Activated CD8-positive, alpha-beta memory T cell treated with anti-CD3 and anti-CD28 coated beads, Interleukin-2, amount 50 U/mL, for 24 hours (primary cell): ENCODE results near the gene OR7A5.
"Not testable (repeated sequence)": the region's sequence is repeated elsewhere in the genome, so short reads cannot be mapped to it uniquely, and the experiment has no call there.

Source experiments
- DNase-seq: peaks from one replicate; pipeline ENCODE4 v3.0.0-alpha.2; 2020; ENCODE audit errors: extremely low read depth

The OR7A5 gene

DNA sequence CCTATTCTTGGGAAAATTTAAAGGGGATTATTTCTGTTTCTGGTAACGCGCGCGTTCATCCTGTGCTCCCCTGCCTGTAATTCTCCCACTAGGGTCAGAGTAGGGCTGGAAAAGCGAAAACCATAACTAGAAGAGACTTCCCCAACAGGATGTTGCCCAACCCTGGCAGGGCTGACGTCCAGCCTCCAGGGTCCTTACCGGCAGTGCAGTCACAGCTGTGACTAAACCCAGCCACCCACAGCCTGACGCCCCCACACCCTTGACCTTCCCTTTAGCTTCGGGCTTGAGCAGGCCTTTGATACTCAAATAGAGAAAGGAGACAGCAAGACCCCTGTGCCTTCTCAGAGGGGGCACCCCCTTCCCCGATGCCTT lies 50.3 kb downstream of the OR7A5 start:
- DNase-seq: not testable (repeated sequence)

DNA sequence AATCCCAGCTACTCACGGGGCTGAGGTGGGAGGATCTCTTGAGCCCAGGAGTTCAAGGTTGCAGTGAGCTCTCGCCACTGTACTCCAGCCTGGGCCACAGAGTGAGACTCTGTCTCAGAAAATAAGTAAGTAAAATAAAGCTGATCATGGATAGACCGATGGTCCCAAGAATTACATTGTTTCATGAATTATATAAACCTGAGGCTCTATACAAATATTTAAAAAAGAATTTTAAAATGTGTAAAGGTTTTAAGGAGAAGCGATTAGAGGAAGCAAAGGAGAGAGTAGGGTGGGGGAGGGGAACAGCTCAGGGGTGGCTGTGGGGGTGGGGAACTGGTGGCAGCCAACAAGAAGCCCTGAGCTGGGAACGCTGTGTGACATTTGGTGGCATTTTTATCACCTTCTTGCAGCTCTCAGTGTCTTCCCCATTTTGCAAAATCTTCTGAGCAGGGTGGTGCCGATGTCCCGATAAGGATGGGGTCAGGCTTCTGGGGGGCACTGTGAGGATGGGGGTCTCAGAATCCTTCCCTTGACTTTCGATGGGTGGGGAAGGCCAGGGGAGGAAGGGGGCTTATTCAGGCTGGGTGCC lies 51.5 kb downstream of the OR7A5 start:
- DNase-seq: not testable (repeated sequence)

DNA sequence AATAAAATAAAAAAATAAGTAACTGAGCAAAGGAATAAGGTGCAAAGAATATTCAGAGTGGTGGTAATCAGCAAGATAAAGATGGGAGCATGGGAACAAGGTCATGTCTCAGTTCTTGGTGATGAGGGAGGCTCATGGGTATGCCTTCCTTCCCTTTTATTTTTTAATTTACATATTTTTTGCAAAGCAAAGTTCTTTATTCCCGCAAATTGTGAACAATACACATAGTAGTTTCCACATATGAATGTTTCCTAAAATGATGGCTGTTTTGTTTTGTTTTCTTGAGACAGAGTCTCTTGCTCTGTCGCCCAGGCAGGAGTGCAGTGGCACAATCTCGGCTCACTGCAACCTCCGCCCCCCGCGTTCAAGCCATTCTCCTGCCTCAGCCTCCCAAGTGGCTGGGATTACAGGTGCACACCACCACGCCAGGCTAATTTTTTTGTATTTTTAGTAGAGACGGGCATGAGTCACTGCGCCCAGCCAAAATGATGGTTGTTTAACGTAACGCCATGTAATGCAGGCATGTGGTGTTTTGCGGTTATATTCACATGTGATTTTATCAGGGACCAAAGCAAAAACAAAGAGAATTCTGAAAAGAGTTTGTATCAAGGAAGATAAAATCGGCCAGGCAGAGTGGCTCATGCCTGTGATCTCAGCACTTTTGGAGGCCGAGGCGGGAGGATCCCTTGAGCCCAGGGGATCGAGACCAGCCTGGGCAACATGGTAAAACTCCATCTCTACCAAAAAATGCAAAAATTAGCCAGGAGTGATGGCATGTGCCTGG lies 52.2 kb downstream of the OR7A5 start:
- DNase-seq: no peak

DNA sequence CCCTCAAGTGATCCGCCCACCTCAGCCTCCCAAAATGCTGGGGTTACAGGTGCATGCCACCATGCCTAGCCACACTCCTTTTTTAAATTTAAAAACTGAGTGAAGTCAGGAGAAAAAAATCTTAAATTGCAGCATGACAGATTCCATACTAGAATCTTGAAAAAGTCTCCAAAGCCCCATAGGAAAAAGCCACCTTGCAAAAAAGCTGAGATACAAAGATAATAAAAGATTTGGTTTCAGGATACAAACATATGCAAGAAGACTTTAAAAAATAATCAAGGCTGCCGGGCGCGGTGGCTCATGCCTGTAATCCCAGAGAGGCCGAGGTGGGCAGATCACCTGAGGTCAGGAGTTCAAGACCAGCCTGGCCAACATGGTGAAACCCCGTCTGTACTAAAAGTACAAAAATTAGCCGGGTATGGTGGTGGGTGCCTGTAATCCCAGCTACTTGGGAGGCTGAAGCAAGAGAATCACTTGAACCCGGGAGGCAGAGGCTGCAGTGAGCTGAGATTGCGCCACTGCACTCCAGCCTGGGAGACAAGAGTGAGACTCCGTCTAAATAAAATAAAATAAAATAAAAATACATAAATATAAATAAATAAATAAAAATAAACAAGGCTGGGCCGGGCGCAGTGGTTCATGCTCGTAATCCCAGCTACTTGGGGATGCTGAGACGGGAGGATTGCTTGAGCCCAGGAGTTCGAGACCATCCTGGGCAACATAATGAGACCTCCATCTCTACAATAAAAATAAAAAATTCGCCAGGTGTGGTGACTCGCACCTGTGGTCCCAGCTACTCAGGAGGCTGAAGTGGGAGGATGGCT lies 53.1 kb downstream of the OR7A5 start:
- DNase-seq: not testable (repeated sequence)

DNA sequence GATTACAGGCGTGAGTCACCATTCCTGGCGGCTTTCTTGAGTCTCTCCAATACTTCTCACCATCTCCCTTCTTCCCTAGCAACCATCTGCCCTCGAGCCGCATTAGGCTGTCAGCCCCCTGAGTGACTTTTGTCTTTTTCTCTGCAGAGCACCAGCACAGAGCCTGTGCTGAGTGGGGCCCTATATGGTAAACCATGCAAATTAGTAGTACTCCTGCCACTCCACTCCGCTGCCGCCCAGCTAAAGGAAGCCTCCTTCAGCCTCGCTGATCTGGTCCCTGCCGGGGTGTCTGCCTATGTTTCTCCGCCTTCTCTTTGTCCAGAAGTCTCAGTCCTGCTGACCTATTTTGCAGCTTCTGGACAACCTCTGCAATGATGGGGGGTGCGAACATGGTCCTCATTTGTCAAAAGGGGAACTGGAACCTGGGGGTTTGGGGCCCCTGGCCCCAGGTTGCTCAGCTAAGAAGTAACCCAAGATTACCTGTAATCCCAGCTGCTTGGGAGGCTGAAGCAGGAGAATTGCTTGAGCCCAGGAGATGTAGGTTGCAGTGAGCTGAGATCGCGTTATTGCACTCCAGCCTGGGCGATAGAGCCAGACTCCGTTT lies 54.3 kb downstream of the OR7A5 start:
- not testable (repeated sequence) for DNase-seq

DNA sequence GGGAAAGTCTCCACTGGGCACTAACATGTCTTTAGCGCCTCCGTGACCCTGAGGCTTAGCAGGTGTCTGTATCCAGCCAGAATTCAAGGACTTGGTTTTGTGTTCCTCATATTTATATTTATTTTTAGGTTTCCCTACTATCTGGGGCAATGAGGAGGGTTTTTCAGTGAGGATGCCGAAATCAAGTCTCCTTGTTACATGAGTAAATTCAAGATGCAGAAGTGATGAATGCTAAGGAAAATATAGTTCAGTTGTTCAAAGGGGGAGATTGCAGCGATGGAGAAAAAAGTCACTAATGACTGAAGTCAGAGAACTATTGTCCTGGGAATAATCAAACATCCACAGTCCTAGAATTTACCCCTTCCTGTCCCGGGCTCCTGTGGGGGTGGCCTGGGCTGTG lies 55.8 kb downstream of the OR7A5 start:
- no peak for DNase-seq

DNA sequence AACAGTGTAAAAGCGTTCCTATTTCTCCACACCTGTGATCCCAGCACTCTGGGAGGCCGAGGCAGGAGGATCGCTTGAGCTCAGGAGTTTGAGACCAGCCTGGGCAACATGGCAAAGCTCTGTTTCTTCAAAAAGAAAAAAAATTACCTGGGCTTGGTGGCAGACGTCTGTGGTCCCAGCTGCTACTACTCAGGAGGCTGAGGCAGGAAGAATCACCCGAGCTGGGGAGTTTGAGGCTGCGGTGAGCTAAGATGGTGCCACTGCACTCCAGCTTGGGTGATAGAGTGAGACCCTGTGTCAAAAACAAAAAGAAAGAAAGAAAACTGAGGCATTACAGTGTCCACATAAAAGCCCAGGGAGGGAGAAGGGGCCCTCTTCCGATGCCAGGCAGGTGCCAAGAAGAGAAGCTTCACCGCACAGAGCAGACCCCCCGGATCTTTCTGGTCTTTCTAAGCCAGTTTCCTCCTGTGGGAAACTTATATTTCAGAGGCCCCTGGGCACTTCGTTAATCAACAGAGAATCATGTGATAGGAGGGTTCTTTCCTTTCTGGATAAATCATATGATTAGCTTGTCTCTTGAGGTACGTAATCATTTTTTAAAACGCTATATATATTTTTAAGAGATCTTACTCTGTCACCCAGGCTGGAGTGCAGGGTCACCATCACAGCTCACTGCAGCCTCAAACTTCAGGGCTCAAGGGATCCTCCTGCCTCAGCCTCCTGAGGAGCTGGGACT lies 56.7 kb downstream of the OR7A5 start, which contains the start of gene ADGRE2:
Gene ADGRE2 (minus strand): TSS at position 451 of the 736 bp plus-strand sequence. CDS start 1,804 bp downstream, outside the sequence.
- not testable (repeated sequence) for DNase-seq

DNA sequence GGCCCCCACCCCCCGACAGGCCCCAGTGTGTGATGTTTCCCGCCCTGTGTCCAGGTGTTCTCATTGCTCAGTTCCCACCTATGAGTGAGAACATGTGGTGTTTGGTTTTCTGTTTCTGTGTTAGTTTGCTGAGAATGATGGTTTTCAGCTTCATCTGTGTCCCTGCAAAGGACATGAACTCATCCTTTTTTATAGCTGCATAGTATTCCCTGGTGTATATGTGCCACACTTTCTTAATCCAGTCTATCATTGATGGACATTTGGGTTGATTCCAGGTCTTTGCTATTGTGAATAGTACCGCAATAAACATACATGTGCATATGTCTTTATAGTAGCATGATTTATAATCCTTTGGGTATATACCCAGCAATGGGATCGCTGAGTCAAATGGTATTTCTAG lies 57.3 kb downstream of the OR7A5 start:
- DNase-seq: not testable (repeated sequence)
